GM18505 (cell line): ENCODE results near the gene STRA8.
A peak's percentile ranks its signal among the peaks of the same experiment; 100 is the strongest.
"Not testable (repeated sequence)": the region's sequence is repeated elsewhere in the genome, so short reads cannot be mapped to it uniquely, and the experiment has no call there.

Experiments used
- ATAC-seq: cut with Tn5 transposase; IDR thresholded peaks from one replicate; pipeline ENCODE4 v1.9.1; 2021; ENCODE audit not compliant: unreplicated experiment
- POLR2A ChIP-seq: IDR thresholded peaks from 4 replicates; pipeline ENCODE4 v1.6.1; 2011; ENCODE audit warnings: borderline replicate concordance; ENCODE audit not compliant: insufficient read depth, insufficient read length; ENCODE audit errors: extremely low read depth

STRA8 gene

DNA sequence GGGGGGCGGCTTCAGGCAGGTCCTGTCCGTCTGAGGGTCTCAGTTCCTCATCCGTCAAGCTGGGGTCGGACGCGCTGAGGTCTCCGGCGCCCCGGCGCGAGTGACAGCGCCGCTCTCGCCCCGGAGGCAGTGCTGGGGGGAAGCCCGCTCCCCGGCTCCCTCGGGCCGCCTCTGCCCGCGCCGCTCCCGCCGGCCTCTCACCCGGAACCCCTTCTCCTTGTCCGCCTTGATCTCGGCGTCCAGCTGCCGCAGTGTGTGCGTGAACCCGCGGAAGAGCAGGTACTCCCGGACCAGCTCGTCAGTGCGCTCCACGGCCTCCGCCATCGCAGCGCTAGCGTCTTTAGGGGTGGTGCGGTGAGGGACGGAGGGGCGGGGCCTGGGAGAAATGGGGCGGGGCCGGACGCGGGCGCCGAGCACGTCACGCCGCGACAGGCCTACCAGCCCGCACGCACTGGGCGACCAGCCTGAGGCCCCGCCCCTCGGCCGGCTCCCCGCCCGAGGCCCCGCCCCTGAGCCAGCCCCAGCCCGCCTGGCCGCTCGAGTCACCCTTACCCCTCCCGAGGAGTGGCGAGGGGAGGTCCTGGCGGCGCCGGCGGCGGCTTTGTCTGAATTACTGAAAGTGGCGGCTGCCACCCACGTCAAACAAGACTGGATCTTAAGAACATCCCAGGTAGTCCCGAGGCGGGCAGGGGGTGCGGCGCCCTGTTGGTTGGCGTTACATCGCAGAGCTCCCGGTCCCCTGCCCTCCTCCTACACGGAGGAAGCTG, 22.3 kb upstream of the STRA8 start, which contains the start of gene WDR91:
TSS of gene WDR91 (minus strand) at position 348 of the 767 bp plus-strand sequence. CDS start at position 324, 24 bp downstream.
- peak; percentile 77 for ATAC-seq
- TF ChIP-seq POLR2A: peak; percentile 93

DNA sequence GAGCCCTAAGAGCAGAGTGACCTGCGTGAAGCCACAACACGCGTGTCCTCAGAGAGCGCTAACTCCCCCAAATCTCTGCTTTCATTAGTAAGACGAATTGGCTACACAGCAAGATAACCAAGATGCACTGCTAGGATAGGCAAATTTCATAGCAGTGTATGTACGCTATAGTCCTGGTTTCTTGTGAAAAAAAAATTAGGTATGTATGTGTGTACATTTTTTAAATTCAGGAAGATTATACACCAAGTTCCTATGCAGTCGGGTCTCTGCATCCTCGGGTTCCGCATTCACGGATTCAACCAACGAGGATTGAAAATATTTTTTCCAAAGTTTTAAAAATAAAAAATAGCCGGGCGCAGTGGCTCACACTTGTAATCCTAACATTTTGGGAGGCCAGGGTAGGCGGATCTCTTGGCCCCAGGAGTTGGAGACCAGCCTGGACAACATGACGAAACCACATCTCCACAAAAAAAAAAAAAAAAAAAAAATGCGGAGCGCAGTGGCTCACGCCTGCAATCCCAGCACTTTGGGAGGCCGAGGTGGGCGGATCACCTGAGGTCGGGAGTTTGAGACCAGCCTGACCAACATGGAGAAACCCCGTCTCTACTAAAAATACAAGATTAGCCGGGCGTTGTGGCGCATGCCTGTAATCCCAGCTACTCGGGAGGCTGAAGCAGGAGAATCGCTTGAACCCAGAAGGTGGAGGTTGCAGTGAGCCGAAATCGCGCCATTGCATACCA, 21.5 kb upstream of the STRA8 start:
- ATAC-seq: not testable (repeated sequence)

DNA sequence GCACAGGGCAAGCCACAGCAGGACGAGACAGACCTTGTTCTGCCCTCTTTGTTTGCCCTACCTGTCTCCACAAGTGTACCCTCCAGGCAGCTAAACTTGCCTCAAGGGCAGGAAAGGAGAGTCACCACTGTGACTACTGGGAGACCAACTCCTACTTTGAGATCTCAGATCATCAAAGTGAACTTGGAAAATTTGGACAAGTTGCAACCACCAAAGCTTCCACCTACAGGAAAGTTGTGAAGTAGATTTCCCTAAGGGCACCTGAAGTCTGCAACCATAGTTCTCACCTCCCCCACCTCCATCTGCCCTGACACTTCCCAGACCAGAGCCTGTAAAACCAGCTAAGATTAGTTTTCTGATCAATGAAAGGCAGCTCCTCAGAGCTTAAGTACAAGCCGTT, 19.8 kb upstream of the STRA8 start:
- ATAC-seq: no peak

DNA sequence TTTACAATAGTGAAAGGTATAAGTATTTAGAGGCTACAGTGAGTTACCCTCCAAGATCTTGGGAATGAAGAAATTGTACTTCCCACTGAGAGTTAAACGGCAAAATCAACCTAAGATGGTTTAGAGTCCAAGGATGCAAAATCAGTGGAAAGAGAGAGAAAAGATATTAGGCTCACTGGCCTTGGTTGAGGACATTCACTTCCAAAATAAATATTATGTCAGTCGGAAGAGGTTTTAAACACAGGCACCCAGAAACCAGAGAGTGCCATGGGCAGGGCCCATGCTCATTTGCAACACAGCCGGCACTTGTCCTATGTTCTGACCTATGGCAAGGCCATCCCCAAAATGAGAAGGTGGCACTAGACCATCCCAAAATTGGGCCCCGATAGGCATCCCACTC, 18.5 kb upstream of the STRA8 start:
- ATAC-seq: no peak
- no peak for TF ChIP-seq POLR2A

More for the DNA sequence above, 19.8 kb upstream of the STRA8 start:
- TF ChIP-seq POLR2A: no peak

DNA sequence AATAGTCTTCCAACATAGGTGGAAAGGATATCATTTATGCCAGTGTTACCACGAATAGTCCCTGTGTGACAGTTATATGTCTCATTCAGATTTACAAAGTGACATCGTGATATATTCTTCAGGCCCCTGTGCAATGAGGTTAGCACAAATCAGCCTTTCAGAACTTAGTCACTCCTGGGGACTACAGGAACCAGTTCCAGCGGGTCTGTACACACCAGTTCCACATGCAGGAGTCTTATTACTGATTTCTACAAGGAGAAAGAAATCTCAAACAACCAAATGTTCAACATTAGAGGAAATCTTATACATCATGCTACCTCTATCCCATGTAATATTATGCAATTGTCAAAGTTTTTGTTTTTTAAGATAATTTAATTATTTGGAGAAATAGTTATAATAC, 17.9 kb upstream of the STRA8 start:
- TF ChIP-seq POLR2A: no peak

DNA sequence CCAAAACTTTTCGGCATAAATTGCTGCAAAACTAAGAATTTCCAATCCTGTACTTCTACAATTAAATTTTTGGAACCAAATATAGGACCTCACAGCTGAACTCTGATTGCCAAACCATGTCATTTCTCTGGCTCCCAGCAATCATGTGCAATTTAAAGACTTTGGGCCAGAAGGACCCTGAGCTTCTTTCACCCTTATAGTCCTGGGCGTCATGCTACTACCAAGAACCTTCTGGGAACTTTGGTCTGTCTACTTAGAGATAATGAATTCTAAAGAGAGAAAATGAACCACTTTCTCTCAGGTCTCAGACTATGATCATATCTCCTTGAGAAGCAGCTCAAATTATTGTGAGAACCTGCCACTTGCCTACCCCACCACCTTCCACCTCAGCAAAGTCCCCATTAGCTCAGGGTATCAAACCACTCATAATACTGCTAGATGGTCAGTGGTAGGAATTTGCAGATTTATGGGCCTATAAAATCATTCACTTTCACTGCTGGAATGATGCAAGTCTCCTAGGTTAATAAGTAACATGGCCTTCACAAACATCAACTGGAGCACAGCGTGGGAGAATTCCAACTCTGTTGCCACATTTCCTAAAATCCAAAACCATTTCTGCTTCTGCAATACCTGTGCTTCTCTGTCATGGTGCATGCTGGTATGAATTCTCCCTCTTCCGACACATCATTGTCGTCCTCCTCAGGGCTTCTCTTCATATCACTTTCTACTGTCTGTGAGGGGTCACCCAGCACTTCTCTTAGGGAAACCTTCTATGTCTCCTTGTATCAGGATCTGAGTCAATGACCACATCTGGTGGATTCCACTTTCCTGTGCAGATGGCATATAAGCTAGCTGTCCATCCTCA, 15.8 kb upstream of the STRA8 start:
- TF ChIP-seq POLR2A: no peak
- no peak for ATAC-seq

More for the DNA sequence above, 17.9 kb upstream of the STRA8 start:
- no peak for ATAC-seq

DNA sequence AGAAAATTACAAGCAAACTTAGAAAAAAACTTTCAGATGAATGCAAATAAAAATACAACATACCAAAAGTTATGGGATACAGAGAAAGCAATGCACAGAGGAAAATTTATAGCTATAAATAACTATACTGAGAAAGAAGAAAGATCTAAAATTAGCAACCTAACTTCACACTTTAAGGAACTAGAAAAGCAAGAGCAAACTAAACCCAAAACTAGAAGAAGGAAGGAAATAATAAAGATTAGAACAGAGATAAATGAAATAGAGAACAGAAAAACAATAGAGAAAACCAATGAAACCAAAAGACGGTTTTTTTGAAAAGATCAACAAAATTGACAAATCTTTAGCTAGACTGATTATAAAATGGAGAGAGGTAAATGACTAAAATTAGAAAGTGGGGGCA, 9.6 kb upstream of the STRA8 start:
- ATAC-seq: peak; percentile 53
- no peak for TF ChIP-seq POLR2A

DNA sequence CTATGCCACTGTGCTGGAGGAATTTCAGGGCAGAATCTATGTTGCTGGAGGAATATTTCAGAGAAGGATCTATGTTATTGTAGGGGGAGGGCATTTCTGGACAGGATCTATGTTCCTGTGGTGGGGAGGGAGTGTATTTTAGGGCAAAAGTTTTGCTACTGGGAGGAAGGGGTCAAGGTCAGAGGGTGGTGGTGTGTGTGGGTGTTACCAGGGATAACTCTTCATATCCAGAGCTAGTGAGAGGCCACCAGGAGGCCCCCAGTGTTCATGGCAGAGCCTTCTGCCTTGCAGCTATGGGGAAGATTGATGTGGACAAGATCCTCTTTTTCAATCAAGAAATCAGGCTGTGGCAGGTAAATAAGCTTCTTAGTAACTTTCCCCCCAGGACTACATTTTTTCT, 2.0 kb upstream of the STRA8 start:
- no peak for TF ChIP-seq POLR2A
- no peak for ATAC-seq

DNA sequence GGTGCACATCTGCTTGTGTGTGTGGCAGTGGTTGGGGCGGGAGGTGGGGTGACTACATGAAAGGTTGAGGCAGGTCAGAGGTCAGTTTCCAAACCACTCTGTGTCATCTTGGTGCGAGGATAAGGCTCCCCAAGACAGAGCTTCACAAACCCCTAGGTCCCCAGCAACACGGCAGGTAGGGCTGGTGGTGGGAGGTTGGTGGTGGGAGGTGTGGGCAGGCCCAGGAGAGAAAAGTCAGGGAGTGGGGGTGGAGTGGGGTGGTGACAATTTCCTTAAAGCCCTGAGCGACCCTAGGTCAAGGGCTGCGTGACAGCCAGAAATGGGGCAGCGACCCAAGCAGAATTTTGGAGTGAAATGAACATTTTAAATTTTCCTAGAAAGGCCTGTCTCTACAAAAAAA, 1.6 kb upstream of the STRA8 start:
- ATAC-seq: no peak
- no peak for TF ChIP-seq POLR2A

DNA sequence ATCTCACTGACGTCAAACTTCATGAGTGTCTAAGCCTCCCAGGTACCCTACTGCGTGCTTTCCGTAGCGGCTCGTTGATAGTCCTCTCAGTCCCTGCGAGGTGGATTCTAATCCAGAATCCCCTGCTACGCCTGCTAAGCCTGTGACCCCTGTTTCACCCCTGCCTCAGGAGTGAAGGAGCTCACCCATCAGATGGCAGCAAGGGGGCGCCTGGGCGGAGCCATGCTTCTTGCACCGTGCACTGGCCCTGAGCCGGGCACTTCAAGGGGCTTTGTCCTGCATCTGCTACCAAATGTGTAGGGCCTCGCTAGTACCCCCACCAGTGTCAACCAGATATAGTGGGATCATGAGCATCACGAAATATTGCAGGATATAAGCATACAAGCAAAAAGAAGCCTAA, 918 bp upstream of the STRA8 start:
- no peak for TF ChIP-seq POLR2A
- ATAC-seq: no peak

DNA sequence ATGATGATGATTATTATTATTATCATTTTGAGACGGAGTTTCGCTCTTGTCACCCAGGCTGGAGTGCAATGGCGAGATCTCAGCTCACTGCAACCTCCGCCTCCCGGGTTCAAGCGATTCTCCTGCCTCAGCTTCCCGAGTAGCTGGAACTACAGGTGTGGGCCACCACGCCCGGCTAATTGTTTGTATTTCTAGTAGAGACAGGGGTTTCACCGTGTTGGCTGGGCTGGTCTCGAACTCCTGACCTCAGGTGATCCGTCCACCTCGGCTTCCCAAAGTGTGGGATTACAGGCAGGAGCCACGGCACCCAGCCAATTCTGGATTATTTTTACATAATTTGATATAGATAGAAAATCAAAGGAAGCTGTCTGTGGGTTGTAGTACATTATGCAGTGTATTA, 457 bp downstream of the STRA8 start:
- not testable (repeated sequence) for ATAC-seq

DNA sequence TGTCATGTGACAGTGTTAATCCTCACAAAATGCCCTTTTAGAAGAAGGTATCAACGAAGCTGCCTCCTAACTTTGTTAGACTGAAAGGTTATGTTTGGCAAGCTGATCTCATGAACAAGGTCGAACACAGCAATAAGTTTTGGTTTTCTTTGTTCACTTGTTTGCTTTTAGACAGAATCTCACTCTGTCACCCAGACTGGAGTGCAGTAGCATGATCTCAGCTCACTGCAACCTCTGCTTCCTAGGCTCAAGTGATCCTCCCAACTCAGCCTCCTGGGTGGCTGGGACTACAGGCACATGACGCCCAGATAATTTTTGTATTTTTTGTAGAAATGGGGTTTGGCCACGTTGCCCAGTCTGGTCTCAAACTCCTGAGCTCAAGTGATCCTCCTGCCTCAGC, 1.1 kb downstream of the STRA8 start:
- no peak for ATAC-seq
- no peak for TF ChIP-seq POLR2A

DNA sequence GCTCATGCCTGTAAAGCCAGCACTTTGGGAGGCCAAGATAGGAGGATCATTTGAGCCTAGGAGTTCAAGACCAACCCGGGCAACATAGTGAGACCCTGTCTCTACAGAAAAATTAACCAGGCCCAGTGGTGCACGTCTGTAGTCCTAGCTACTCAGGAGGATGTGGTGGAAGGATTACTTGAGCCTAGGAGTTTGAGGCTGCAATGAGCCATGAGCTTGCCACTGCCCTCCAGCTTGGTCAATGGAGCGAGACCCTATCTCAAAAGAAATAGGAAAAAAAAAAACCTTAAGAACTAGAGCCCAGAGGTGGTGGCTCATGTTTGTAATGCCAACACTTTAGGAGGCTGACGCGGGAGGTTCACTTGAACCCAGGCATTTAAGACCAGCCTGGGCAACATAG, 2.2 kb downstream of the STRA8 start:
- TF ChIP-seq POLR2A: no peak
- no peak for ATAC-seq
